ENCODE results near the gene PAK4. TPM values are rescaled to one million over a fixed set of nuclear protein-coding genes. Genes with fewer than 3 reads are reported as not detected.

The PAK4 gene
- total RNA-seq, 1 donor = 9.0 TPM

DNA sequence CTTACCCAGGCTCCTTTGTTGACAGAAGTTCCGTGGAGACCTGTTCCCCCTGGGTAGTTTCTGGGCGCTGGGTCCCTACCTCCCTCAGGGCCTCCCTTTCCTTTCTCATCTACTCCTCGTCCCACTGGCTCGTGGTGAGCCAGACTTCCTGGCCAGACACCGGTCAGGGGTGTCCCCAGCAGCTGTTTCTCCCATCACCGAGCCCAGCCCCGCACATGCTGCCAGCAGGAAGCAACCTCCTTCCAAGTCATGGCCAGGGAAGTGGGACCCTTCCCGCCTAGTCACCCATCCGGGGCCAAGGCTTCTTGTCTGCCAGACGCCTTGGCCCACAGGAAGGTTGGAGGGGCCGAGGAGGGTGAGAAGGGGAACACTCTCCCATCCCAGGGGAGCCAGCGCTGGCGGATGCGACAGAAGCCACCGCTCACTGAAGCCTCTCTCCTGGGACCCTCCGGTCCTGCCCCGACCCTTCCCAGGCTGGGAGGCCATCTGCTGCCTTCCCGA lies 5.7 kb downstream of the PAK4 start:
- peak; percentile 32 for DNase-seq (ENCODE audit: low read depth)
- TF ChIP-seq, protein P1, sequence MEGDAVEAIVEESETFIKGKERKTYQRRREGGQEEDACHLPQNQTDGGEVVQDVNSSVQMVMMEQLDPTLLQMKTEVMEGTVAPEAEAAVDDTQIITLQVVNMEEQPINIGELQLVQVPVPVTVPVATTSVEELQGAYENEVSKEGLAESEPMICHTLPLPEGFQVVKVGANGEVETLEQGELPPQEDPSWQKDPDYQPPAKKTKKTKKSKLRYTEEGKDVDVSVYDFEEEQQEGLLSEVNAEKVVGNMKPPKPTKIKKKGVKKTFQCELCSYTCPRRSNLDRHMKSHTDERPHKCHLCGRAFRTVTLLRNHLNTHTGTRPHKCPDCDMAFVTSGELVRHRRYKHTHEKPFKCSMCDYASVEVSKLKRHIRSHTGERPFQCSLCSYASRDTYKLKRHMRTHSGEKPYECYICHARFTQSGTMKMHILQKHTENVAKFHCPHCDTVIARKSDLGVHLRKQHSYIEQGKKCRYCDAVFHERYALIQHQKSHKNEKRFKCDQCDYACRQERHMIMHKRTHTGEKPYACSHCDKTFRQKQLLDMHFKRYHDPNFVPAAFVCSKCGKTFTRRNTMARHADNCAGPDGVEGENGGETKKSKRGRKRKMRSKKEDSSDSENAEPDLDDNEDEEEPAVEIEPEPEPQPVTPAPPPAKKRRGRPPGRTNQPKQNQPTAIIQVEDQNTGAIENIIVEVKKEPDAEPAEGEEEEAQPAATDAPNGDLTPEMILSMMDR (IDR thresholded peaks at IDR 0.05; ENCODE audit: insufficient read depth, low read length) = no peak
- no peak overlapping the region for H3K4me3 ChIP-seq (ENCODE audit: low read depth, low read length)

- no peak overlapping the region for H3K4me3 ChIP-seq (ENCODE audit: low read depth, low read length)
- no peak for DNase-seq (ENCODE audit: low read depth)
- TF ChIP-seq, protein P1 (IDR thresholded peaks at IDR 0.05; ENCODE audit: insufficient read depth, low read length) = no peak
Measured at GRCh38 chr19:39132344-39132969, 6.9 kb downstream of the PAK4 start.

DNA sequence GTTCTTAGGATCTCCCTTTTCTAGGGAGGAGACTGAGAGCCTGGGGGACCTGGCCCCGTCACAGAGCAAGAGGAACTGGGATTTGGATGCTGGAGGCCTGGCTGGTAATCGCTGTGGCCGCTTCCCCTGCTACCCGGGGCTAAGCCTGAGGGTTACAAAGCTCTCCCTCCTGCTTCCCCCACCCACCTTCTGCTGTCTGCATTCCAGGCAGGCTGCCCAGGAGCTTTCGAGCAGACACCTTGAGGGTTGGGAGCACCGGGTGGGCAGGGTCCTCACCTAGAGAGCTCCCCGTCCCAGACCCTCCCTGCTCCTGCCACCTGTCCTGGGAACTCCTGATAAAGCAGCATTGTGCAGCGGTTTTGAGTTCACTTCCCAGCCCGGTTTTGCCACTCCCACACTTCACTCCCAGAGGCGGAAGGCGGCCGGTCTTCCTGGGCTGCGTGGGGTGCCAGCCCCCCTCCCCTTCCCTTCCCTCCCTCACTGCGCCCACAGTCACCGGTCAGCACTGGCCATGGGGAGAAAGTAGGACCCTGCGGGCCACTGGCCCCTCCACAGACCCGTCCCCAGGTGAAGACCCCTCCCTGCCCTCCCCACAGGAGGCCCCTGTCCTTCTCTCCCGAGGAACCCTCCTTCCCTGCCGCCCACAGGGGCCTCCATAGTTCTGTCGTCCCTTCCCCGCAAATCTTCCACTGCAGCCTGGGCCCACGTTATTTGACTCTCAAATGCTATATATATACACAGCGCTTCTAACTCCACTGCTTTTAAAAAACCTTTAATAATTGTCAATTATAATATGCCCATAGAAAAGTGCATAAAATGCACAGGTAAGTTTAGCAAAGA lies 8.1 kb downstream of the PAK4 start:
- no peak overlapping the region for H3K4me3 ChIP-seq (ENCODE audit: low read depth, low read length)
- TF ChIP-seq, protein P1 (IDR thresholded peaks at IDR 0.05; ENCODE audit: insufficient read depth, low read length) = no peak
- DNase-seq (ENCODE audit: low read depth) = no peak

DNA sequence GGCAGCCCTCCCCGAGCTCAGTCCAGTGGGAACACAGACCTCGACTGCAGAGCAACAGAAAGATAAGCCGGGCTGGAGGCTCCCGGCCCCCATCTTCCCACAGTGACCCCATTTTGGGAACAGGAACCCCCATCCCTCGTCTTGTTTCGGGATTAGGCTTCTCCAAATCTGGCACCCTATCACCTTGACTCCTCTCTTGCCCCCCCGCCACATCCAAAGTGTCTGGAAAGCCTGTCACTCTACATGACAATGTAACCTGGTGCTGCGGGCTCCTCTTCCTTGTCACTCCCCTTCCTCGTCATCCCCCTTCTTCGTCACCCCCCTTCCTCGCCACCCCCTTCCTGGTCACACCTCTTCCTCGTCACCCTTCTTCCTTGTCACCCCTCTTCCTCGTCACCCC lies 10.1 kb downstream of the PAK4 start:
- no peak overlapping the region for H3K4me3 ChIP-seq (ENCODE audit: low read depth, low read length)
- TF ChIP-seq, protein P1 (IDR thresholded peaks at IDR 0.05; ENCODE audit: insufficient read depth, low read length) = no peak
- DNase-seq (ENCODE audit: low read depth) = no peak

- no peak overlapping the region for H3K4me3 ChIP-seq (ENCODE audit: low read depth, low read length)
- no peak for DNase-seq (ENCODE audit: low read depth)
- TF ChIP-seq, protein P1 (IDR thresholded peaks at IDR 0.05; ENCODE audit: insufficient read depth, low read length) = no peak
Measured at GRCh38 chr19:39136225-39136940, 10.8 kb downstream of the PAK4 start.

- no peak overlapping the region for H3K4me3 ChIP-seq (ENCODE audit: low read depth, low read length)
- no peak for DNase-seq (ENCODE audit: low read depth)
- TF ChIP-seq, protein P1 (IDR thresholded peaks at IDR 0.05; ENCODE audit: insufficient read depth, low read length) = no peak
Measured at GRCh38 chr19:39137131-39137530, 11.5 kb downstream of the PAK4 start.

Measured in fibroblast of the aortic adventitia (primary cell).